IgD-negative memory B cell (primary cell): ENCODE measurements around the gene CD8B. TPM values are rescaled to one million over a fixed set of nuclear protein-coding genes. Genes with fewer than 3 reads are reported as not detected.
"Not testable (repeated sequence)": the region's sequence is repeated elsewhere in the genome, so short reads cannot be mapped to it uniquely, and the experiment has no call there.

ENCODE experiments used
- H3K27ac Mint-ChIP-seq, 3 donors: one replicate each; pipeline ENCODE4 v1.8.0; 2020 to 2022; ENCODE audit warnings: mild to moderate bottlenecking in 3 of 3, mixed read lengths in 3 of 3, moderate library complexity in 1 of 3
- H3K27me3 Mint-ChIP-seq: one replicate; pipeline ENCODE4 v1.8.0; 2021; ENCODE audit warnings: mixed read lengths
- H3K36me3 Mint-ChIP-seq: one replicate; pipeline ENCODE4 v1.8.0; 2020; ENCODE audit warnings: mild to moderate bottlenecking, mixed read lengths
- H3K4me1 Mint-ChIP-seq, 3 donors: one replicate each; pipeline ENCODE4 v1.8.0; 2020 to 2022; ENCODE audit warnings: mixed read lengths in 3 of 3, mild to moderate bottlenecking in 1 of 3
- H3K4me3 Mint-ChIP-seq, 4 donors: one replicate each; pipeline ENCODE4 v1.8.0; 2020 to 2022; ENCODE audit warnings: mild to moderate bottlenecking in 4 of 4, mixed read lengths in 4 of 4, moderate library complexity in 3 of 4
- H3K9me3 Mint-ChIP-seq, 3 donors: one replicate each; pipeline ENCODE4 v1.8.0; 2020 to 2021; ENCODE audit warnings: mixed read lengths in 3 of 3, mild to moderate bottlenecking in 1 of 3
- polyA plus RNA-seq: library from polyadenylated mRNA; unstranded; fragments of 300-500 nt; fragmentation: Illumina TruSeq; gene quantifications from one replicate; pipeline ENCODE4 v1.2.3, GENCODE V29; 2021

CD8B gene
- polyA plus RNA-seq, 1 donor from 2014 or later, result 1.1 TPM

DNA sequence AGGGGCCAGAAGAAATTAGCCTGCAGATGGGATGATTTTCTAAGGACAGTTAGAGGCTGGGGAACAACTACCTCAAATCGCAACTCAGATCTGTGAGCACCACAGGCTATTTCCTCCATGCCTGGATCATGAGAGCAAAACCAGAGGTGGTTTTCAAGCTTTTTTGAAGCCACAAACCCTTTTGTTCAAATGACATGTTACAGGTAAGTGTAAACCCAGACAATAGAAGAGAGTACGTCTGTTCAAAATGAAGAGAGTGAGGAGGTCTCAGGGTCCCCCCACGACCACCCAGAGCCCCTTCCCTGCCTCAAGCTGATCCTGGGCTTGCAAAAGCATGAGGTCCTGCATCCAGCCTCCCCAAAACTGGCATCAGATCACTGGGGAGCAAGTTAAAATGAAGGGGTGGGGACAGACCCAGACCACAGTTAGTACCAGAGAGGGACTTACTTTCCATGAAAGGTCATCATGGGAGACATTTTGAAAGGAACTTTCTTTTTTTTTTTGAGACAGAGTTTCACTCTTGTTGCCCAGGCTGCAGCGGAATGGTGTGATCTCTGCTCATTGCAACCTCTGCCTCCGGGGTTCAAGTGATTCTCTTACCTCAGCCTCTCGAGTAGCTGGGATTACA is 19.0 kb downstream of the CD8B start:
- not testable (repeated sequence) for H3K27me3 Mint-ChIP-seq, H3K4me3 Mint-ChIP-seq, H3K9me3 Mint-ChIP-seq, H3K4me1 Mint-ChIP-seq, H3K27ac Mint-ChIP-seq, H3K36me3 Mint-ChIP-seq

DNA sequence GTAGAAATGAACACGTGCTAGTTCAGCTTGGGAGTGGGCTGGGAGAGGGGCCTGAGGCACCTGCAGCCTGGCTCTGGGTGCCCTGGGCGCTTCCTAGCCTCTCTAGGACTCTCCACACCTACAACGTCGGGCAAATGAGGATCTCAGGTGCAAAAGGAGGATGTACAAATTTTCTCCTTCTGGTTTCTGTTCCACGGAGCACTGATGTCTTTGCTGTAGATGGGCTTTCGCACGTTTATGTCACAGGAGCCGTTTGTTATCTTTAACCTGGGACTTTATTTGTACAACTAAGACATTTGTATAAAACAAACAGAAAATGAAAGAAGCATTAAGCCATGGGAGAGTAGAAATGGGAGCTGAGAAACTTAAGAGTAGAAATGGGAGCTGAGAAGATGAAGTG is 20.4 kb downstream of the CD8B start:
- H3K4me3 Mint-ChIP-seq, H3K27me3 Mint-ChIP-seq, H3K36me3 Mint-ChIP-seq: not testable (repeated sequence)

DNA sequence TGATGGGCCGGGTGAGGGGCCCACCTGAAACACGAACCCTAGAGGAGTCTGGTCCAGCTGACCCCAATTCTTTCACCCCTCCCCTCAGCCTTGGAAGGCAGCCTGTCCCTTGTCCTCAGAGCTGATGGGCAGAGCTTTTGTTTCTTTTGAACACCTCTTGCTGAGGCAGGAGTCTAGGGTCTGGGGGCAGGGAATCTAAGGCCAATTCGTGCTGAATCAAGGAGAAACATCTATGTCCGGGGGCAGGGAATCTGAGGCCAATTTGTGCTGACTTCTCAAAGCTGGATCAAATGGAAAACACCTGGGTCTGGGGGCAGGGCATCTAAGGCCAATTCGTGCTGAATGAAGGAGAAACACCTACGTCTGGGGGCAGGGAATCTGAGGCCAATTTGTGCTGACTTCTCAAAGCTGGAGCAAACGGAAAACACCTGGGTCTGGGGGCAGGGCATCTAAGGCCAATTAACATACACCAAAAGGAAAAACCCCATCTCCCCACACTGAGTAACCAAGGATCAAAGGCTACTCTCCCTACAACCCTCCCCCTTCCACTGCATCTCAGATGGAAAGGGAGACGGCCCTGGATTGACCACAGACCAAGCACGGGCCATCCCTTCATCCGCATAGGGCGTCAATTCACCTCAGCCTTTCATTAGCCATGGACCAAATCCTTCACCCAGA is 21.7 kb downstream of the CD8B start:
- not testable (repeated sequence) for H3K4me3 Mint-ChIP-seq, H3K4me1 Mint-ChIP-seq, H3K36me3 Mint-ChIP-seq, H3K9me3 Mint-ChIP-seq, H3K27ac Mint-ChIP-seq, H3K27me3 Mint-ChIP-seq

More for the DNA sequence above, 20.4 kb downstream of the CD8B start:
- not testable (repeated sequence) for H3K9me3 Mint-ChIP-seq, H3K4me1 Mint-ChIP-seq, H3K27ac Mint-ChIP-seq

DNA sequence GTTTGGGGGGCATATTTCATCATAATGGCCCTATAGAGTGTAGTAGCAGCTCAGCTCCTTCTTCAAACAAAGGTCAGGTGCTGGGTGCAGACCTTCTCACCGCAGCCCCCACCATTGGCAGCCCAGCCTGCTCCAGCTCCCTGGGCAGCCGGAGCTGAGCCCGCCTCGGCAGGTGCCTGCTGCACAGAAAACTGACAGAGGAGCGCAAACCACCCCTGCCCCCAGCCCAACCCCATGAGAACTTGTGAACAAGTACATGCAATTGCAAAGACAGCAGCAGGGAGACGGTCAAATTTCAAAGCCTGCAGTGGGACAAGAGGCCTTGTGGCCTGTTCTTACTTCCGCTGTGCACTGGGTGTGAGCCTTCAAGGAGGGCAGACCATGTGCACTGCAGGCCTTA is 22.2 kb downstream of the CD8B start:
- not testable (repeated sequence) for H3K36me3 Mint-ChIP-seq, H3K4me3 Mint-ChIP-seq, H3K9me3 Mint-ChIP-seq, H3K27me3 Mint-ChIP-seq, H3K4me1 Mint-ChIP-seq, H3K27ac Mint-ChIP-seq

DNA sequence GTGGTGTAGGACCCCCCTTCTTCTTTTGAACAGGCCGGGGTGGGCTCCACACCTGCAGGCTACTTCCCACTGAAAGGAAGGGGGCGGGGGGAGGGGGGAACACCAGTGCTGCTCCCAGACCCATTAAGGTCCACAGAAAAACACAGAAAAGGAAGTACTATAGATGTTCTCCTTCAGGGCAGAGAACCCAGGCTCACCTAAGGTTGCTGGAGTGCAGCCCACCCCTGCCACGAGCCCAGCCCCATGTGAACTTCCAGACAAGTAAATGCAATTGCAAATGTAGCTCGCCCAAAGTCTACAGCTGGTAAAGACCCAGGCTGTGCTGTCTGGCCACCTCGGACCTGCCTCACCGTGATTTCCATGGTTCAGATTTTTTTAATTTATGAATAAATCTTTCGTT is 24.0 kb downstream of the CD8B start:
- not testable (repeated sequence) for H3K27me3 Mint-ChIP-seq, H3K9me3 Mint-ChIP-seq, H3K4me3 Mint-ChIP-seq, H3K27ac Mint-ChIP-seq, H3K36me3 Mint-ChIP-seq, H3K4me1 Mint-ChIP-seq

DNA sequence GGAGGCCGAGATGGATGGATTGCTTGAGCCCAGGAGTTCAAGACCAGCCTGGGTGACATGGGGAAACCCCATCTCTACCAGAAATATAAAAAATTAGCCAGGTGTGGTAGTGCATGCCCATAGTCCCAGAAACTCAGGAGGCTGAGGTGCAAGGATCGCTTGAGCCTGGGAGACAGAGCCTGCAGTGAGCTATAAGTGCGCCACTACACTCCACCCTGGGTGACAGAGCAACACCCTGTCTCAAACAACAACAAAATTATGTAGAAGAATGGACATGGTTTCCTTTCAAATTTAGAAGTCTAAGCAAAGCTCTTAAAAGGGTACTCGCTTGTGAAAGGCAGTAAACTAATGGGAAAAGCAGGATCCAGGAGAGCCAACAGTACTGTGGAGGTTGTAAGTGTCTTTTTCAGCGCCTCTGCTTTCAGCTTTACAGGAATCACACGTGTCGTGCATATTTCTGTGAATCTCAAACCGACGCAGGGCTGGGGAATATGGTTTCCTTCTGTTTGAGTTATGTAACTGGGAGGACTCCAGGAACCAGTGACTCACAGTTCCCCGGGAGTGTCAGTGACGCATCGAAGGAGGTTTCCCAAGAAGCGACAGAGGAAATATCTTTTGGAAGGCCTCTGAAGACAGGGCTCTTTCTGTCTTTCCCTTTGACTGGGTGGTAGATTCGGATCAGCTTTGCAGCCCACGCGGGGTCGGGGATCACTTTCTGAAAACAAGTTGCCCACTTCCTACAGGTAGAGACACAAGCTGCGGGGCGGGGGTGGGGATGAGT is 24.6 kb downstream of the CD8B start:
- H3K4me3 Mint-ChIP-seq, H3K27ac Mint-ChIP-seq, H3K4me1 Mint-ChIP-seq, H3K27me3 Mint-ChIP-seq, H3K9me3 Mint-ChIP-seq, H3K36me3 Mint-ChIP-seq: not testable (repeated sequence)

DNA sequence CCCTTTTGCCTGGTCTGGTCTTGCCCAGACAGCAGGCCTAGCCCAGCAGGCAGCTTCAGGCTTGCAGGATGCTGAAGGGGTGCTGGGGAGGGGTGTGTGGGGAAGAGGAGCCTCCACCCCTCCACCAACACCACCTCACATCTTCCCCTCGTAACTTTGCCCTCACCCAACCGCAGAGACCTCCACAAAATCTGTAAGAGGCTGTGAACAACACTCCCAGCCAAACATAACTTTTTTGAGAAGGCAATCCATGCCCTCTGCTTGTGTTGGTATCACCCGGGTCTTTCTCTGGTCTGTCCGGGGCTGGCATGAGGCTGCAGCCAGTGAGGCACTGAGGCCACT is 26.2 kb downstream of the CD8B start:
- H3K27me3 Mint-ChIP-seq, H3K4me1 Mint-ChIP-seq, H3K36me3 Mint-ChIP-seq, H3K4me3 Mint-ChIP-seq, H3K9me3 Mint-ChIP-seq, H3K27ac Mint-ChIP-seq: not testable (repeated sequence)

DNA sequence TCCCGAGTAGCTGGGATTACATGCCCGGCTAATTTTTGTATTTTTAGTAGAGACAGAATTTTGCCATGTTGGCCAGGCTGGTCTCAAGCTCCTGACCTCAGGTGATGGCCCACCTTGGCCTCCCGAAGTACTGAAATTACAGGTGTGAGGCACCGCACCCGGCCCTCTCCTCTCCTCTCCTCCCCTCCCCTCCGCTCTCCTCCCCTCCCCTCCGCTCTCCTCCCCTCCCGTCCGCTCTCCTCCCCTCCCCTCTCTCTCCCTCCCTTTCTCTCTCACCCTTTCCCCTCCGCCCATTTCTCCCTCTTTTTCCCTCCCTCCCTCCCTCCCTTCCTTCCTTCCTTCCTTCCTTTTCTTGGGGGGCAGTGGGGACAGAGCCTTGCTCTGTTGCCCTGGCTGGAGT is 28.4 kb downstream of the CD8B start:
- Mint-ChIP-seq H3K36me3 (no peaks in the 10 kb centered on the region), H3K27ac (no peak overlapping the region), H3K4me1 (no peaks in the 10 kb centered on the region), H3K27me3 (peaks cover 7% of the 10 kb centered on the region), H3K4me3 (no peak overlapping the region), H3K9me3 (no peaks in the 10 kb centered on the region)

DNA sequence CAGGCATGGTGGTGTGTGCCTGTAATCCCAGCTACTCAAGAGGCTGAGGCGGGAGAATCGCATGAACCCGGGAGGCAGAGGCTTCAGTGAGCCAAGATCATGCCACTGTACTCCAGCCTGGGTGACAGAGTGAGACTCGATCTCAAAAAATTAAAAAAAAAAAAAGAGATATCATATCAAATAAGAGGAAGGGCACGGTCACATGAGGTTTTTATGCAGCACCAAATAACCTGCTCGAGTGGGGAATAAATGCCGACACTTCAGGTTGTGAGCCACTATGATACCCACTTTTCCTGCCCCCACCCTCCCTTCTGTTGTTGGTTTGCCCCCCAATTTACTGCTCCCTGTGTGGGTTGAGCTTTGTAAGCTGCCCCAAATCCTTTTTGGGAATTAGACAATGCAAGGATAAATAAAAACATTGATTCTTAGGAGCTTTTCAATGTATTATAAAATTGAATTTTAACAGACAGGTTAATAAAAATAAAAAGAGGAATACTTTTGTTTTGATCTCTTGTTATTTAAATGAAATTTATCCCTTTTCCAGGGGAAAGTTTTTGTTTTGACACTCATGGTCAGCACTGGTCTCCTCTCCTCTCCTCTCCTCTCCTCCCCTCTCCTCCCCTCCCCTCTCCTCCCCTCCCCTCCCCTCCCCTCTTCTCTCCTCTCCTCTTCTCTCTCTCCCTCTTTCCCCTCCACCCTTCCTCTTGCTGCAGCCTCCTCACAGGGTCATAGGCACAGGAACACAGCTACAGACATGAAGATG is 29.2 kb downstream of the CD8B start:
- Mint-ChIP-seq H3K36me3 (no peaks in the 10 kb centered on the region), H3K27me3 (peaks cover 7% of the 10 kb centered on the region), H3K4me1 (no peaks in the 10 kb centered on the region), H3K27ac (no peak overlapping the region), H3K9me3 (no peaks in the 10 kb centered on the region), H3K4me3 (no peak overlapping the region)

DNA sequence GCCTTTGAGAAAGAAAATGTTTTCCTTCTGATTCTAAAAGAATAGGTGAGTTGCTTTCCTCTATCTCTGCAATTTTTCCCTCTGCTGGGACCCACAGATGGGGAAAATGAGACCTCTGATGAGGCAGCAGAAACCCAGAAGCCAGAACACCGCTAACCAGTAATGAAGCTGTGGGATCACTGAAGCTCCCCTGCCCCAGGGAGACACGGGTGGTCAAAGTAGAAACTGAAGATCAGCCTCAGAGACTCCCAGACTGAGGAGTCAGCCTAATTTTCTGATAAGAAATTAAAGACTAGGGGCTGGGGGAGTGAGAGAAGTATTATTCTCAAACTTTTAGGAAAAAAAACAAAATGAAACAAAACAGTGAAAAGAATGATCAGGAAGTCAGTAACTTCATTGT is 30.1 kb downstream of the CD8B start:
- no peak overlapping the region for H3K4me3 Mint-ChIP-seq
- peaks cover 0 to under 1% (median 0%) of the 10 kb centered on the region in 3 donors for H3K4me1 Mint-ChIP-seq

DNA sequence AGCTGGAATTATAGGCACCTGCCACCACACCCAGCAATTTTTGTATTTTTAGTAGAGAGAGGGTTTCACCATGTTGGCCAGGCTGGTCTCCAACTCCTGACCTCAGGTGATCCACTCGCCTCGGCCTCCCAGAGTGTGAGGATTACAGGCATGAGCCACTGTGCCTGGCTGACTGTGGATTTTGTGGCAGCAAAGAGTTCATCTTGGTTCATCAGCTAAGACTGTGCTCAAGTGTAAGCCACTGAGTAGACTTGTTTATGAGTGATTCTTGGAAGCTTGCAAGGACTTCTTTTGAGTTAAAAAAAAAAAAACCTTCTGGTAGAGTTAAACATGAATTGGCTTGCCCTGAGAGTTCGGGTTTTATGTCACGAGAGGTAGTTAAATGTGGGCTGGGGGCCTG is 34.7 kb downstream of the CD8B start:
- H3K9me3 Mint-ChIP-seq, result peaks cover 3 to 6% (median 5%) of the 10 kb centered on the region in 3 donors
- peaks cover 7% of the 10 kb centered on the region for H3K27me3 Mint-ChIP-seq
- no peak overlapping the region for H3K4me3 Mint-ChIP-seq
- H3K27ac Mint-ChIP-seq, result no peak overlapping the region
- peaks cover 5% of the 10 kb centered on the region for H3K36me3 Mint-ChIP-seq
- peaks cover 0 to 1% (median 0%) of the 10 kb centered on the region in 3 donors for H3K4me1 Mint-ChIP-seq

More for the DNA sequence above, 30.1 kb downstream of the CD8B start:
- peaks cover 3% of the 10 kb centered on the region for H3K27me3 Mint-ChIP-seq
- no peaks in the 10 kb centered on the region for H3K36me3 Mint-ChIP-seq
- H3K9me3 Mint-ChIP-seq, result no peaks in the 10 kb centered on the region
- H3K27ac Mint-ChIP-seq, result no peak overlapping the region

DNA sequence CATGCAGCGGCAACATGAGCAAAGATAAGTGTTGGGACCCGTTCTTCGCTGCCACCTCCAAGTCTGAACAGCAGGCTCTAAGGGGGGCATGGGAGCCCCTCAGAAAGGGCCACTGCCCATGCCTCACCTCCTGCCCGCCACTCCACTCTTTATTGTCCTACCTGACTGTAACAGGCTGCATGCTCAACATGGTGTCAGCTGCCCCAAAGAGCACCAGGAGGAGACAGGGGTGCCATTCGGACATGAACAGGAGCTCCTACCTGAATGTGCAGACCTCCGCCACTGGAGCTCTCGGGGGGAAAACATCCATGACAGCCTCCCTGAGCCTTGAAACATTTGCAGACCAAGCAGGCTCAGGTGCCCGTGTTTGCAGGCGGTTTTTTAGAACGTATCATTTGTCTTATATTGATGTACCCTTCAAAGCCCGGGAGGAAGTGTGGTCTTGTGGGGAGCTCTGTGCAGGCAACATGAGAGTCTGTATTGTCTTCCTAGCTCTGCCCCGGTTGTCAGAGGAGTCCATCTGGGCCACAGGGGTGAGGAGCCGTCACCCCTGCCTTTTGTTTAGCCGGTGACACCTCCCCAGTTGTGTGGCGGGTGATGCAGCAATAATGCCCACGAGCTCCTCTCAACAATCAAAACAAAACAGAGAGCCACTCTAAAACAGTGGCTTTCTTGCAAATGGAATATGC is 35.8 kb downstream of the CD8B start:
- H3K36me3 Mint-ChIP-seq, result peaks cover 5% of the 10 kb centered on the region
- peaks cover 7% of the 10 kb centered on the region for H3K27me3 Mint-ChIP-seq
- peaks cover 0 to 1% (median 0%) of the 10 kb centered on the region in 3 donors for H3K4me1 Mint-ChIP-seq
- H3K4me3 Mint-ChIP-seq, result no peak overlapping the region
- peaks cover 3 to 6% (median 5%) of the 10 kb centered on the region in 3 donors for H3K9me3 Mint-ChIP-seq
- H3K27ac Mint-ChIP-seq, result peak overlapping the region in 1 of 3 donors; percentile 76

DNA sequence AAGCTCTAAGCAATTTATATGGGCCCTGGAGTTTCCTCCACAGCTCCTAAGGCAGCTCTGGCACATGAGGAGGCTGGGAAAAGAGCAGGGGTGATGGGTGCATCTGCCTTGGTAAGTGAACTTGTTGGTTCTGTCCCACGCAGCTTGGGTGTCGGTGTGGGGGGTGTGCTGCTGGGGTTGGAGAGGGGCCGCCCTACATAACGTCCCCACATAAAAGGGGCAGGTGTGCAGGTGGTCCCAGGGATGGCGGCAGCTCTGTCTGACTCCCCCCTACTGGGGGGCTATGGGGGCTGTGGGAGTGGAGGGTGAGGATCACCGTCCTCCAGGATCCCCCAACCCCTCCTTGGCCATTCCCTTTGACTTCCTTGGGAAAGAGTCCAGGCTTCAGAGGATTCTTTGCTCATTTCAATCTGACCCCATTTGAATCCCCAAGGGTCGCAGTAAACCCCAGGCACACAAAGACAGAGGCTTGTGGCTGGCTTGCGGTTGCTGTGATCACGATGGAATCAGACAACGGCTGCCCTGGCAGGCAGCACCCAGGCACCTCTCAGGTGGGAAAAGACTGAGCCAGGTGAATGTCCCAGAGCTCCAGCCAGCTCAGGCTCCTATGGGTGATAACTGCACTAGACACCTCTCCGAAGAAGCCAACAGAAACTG is 36.5 kb downstream of the CD8B start:
- peaks cover 5% of the 10 kb centered on the region for H3K36me3 Mint-ChIP-seq
- H3K27me3 Mint-ChIP-seq, result peaks cover 7% of the 10 kb centered on the region
- H3K9me3 Mint-ChIP-seq, result peaks cover 3 to 6% (median 5%) of the 10 kb centered on the region in 3 donors
- peaks cover 0 to 1% (median 0%) of the 10 kb centered on the region in 3 donors for H3K4me1 Mint-ChIP-seq
- H3K27ac Mint-ChIP-seq, result no peak overlapping the region
- H3K4me3 Mint-ChIP-seq, result peak overlapping the region in 1 of 4 donors; percentile 5

DNA sequence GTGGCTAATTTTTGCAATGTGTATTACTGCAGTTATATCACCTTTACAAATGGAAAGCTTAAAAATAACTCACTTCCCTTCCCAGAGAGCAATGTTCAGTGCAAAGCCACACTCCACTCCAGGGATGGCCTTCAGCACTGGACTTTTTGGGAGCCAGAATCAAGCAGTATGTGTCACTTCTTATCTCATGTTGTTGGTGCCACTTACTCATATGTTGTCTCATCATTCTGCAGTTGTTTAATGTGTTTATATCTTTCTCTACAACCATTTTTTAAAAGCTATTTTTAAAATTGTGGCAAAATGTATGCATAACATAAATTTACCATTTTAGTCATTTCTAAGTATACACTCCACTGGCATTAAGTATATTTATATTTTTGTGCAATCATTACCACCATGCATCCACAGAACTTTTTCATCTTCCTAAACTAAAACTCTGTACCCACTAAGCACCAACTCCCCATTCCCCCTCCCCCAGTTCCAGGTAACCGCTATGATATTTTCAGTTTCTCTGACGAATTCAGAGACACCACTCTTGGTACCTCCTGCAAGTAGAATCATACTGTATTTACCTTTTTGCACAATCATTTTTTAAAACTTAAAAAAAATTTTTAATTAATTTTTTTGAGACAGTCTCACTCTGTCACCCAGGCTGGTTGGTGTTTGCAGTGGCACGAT is 38.9 kb downstream of the CD8B start:
- H3K27me3 Mint-ChIP-seq, result peaks cover 7% of the 10 kb centered on the region
- H3K4me1 Mint-ChIP-seq, result peaks cover 0 to 1% (median 0%) of the 10 kb centered on the region in 3 donors
- peaks cover 3 to 6% (median 5%) of the 10 kb centered on the region in 3 donors for H3K9me3 Mint-ChIP-seq
- H3K36me3 Mint-ChIP-seq, result peaks cover 5% of the 10 kb centered on the region
- H3K4me3 Mint-ChIP-seq, result peak overlapping the region in 1 of 4 donors; percentile 13
- H3K27ac Mint-ChIP-seq, result no peak overlapping the region
